GM12873 (cell line): Measurements from ENCODE around the gene MAD1L1.

Source experiments
- CTCF ChIP-seq: IDR thresholded peaks from 2 replicates; pipeline ENCODE4 v1.5.1; 2012; ENCODE audit warnings: low read depth, mild to moderate bottlenecking, moderate library complexity, low read length, control low read depth; ENCODE audit not compliant: insufficient read depth; ENCODE audit errors: missing control alignments

MAD1L1 gene

DNA sequence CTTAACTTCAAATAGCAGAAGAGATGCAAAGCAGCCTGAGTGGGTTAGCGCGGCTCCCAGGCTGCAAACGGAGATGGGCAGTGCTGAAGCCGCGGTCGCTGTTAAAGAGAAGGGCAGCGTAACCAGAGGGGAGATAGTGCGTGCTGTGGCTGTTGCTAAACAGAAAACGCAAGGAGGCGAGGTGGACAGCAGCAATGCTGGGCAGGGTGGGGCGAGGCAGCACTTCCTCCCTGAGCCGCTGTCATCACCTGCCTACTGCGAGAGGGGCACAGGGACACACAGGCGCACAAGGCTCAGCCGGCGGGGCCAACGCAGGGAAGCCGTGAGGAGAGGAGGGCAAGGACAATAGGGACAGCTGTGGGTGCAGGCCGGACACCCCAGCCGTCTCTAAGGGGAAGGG, 137.3 kb downstream of the MAD1L1 start:
- no peak for TF ChIP-seq CTCF

DNA sequence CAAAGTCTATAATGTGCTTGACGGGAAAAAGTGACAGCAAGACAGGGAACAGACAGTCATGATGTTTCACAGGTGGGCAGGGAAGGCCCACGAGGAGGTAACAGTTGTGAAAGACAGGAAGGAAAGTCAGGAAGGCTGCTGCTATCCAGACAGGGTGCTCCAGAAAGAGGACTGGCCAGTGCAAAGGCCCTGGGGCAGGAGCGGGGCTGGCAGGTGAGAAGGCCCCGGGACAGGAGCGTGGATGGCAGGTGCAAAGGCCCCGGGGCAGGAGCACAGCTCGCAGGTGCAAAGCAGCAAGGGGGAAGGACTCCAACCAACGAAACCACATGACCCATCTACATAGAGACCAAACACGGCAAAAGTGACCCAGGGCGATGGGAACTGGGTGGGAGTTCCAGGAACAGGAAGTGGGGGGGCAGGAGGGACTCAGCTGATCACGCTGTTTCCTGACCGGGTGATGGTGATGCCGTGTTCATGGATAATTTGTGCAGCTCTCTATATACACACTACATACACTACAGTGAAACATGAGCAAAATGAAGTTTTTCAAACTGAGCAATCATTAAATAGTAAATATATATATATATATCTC, 138.2 kb downstream of the MAD1L1 start:
- TF ChIP-seq CTCF: no peak

- TF ChIP-seq CTCF: no peak
These were observed 138.9 kb downstream of the MAD1L1 start for GRCh38 chr7:2093843-2094220.

GRCh38 chr7:2093215-2093842, 139.4 kb downstream of the MAD1L1 start:
- no peak for TF ChIP-seq CTCF

DNA sequence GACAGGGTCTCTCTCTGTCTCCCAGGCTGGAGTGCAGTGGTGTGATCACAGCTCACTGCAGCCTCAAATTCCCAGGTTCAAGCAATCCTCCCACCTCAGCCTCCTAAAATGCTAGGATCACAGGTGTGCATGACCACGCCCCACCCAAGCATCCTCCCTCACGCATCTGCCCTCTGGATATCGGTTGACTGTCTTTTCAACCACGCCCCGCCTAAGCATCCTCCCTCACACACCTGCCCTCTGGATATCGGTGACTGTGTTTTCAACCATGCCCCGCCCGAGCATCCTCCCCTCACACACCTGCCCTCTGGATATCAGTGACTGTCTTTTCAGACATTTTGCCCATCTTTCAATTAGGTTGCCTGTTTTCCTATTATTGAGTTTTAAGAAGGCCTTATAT, 140.5 kb downstream of the MAD1L1 start:
- no peak for TF ChIP-seq CTCF

DNA sequence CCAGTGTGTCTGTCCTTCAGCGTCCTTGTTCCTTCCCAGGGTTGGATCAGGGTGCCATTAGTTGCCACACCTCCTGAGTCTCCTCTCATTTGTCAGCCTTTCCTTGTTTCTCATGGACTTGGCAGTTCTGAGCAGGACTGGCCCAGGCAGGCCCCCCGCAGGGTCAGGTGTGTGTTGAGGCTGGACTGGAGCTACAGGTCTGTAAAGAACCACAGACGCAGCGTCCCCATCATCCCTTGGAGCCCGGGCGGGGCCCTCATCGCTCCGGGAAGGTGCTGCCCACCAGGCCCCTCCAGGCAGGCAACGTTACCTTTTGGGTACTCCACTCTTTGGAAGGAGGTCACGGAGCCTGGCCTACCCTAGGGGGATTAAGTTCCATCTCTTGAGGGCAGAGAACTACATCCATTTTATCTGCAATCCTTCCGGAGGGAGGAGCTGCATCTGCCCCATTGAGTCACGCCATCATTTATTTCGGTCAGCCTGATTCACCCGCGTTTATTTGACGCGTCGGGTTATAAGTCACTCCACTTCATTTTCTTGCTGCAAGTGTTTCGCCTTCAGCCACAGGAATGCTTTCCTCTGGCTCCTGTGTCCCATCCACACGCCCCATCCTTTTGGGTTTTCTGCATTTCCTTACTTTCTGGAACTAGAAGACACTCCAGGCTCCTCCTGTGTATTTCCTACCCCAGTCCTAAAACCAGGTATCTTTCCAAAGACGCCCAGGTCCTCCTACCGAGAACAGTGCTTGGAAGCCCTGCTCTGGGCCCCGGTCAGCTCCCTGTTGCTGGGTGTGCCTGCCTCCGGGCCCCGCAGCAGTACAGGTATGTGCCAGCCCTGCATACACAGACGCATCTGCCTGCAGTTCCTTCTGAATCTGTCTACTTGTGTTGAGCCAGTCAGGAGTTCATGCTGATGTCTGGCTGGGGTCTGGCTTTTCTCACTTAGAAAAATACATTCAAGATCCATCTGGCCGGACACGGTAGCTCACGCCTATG, 141.9 kb downstream of the MAD1L1 start:
- no peak for TF ChIP-seq CTCF

DNA sequence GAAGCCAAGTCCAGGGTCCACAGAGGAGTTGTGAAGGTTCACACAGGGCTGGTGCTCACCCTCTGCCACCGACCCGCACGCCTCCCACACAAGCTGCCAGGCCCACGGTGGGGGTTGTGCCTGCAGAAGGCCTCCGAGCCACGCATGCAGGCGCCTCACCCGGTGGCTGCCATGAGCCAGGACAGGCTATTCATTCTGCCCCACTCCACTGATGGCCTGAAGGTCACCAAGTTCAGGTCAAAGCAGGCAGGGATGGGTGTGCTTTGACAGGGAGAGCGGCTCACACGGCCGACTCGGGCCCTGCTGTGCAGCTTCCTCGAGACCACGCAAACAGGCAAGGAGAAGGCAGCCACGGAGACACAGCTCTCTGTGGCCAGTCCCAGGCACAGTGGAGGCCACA, 143.9 kb downstream of the MAD1L1 start:
- no peak for TF ChIP-seq CTCF
